ENCODE measurements around the gene LRRC3. TPM values are rescaled to one million over a fixed set of nuclear protein-coding genes. Genes with fewer than 3 reads are reported as not detected.
"Not testable (repeated sequence)": the region's sequence is repeated elsewhere in the genome, so short reads cannot be mapped to it uniquely, and the experiment has no call there.

LRRC3 gene
- total RNA-seq, 4 donors from 2014 or later: 2.9 to 5.8 (median 3.2) TPM

DNA sequence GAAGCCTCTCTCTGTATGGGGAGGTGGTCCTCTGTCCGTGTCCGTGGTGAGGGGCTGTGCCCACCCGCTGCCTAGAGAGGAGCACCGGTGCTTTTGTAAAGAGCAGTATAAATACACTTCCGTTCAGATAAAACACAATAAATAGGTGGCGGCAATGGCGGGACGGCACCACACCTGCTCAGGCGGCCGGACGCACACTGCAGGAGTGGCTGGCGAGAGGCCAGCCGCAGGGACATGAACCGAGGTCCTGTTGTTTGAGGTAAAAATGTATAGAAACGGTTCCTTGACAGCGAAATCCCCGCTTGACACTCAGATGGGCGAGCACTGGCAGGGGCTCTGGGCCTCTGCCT is 43.9 kb downstream of the LRRC3 start:
- DNase-seq (ENCODE audit: low spot score in 2 of 2): no peak
- TF ChIP-seq, protein P1, sequence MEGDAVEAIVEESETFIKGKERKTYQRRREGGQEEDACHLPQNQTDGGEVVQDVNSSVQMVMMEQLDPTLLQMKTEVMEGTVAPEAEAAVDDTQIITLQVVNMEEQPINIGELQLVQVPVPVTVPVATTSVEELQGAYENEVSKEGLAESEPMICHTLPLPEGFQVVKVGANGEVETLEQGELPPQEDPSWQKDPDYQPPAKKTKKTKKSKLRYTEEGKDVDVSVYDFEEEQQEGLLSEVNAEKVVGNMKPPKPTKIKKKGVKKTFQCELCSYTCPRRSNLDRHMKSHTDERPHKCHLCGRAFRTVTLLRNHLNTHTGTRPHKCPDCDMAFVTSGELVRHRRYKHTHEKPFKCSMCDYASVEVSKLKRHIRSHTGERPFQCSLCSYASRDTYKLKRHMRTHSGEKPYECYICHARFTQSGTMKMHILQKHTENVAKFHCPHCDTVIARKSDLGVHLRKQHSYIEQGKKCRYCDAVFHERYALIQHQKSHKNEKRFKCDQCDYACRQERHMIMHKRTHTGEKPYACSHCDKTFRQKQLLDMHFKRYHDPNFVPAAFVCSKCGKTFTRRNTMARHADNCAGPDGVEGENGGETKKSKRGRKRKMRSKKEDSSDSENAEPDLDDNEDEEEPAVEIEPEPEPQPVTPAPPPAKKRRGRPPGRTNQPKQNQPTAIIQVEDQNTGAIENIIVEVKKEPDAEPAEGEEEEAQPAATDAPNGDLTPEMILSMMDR (IDR thresholded peaks at IDR 0.05): no peak
- TF ChIP-seq POLR2A (IDR thresholded peaks at IDR 0.05): no peak

DNA sequence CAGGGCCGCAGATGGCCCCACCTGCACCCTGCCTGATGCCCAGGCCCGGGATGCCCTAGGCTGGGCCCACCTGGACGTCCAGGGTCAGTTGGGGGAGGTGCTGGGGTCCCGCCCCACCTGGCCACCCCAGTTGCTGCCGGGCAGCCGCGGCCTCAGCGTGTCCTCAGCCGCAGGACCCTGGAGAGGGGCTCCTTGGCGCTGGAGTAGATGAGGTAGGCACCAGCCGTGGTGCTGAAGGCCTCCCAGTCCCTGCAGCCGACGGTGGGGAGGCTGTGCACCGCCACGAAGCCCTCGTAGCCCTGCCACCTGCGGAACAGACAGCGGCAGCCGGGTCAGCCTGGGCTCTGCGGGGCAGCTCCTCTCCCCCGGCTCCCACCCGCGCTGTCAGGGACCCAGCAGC is 44.3 kb downstream of the LRRC3 start:
- intact Hi-C loops (cut with DNase I; ENCODE audit: low total_unique reads): no loop called here
- H3K4me3 ChIP-seq (ENCODE audit: low read depth, poor library complexity, severe bottlenecking): no peak overlapping the region
- TF ChIP-seq, protein P1 (IDR thresholded peaks at IDR 0.05): no peak
- TF ChIP-seq POLR2A (IDR thresholded peaks at IDR 0.05): no peak
- DNase-seq (ENCODE audit: low spot score in 2 of 2): no peak
- WGBS, 2 donors: 69 to 93% methylated on average over 4 to 10 of the region's 23 CpGs

More for the DNA sequence above, 43.9 kb downstream of the LRRC3 start:
- intact Hi-C loops (cut with DNase I; ENCODE audit: low total_unique reads): no loop called here
- WGBS, 2 donors: 85 to 90% methylated on average over 18 of the region's 18 CpGs
- no peak overlapping the region for H3K4me3 ChIP-seq (ENCODE audit: low read depth, poor library complexity, severe bottlenecking)

DNA sequence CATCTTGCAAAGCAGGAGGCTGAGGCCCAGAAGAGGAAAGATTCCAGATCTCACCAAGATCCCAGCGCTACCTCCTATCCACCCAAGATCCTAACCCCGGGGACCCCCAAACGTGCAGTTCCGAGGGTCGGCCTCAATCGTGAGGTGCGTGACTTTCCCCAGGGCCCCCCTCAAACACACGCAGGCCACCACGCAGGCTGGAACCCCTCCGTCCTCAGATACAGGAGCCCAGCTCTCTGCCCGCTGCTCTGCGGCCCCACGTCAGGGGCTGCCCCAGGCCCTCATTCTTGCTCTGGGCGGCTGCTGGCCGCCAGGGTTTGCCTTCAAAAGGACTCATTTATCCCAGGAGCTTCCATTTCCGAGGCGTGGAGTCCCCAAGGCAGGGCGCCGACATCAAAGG is 44.8 kb downstream of the LRRC3 start:
- TF ChIP-seq, protein P1 (IDR thresholded peaks at IDR 0.05): no peak
- TF ChIP-seq POLR2A (IDR thresholded peaks at IDR 0.05): no peak
- intact Hi-C loops (cut with DNase I; ENCODE audit: low total_unique reads): no loop called here
- DNase-seq (ENCODE audit: low spot score in 2 of 2): no peak
- 81 to 90% methylated on average over 19 of the region's 19 CpGs for WGBS, 2 donors
- no peak overlapping the region for H3K4me3 ChIP-seq (ENCODE audit: low read depth, poor library complexity, severe bottlenecking)

DNA sequence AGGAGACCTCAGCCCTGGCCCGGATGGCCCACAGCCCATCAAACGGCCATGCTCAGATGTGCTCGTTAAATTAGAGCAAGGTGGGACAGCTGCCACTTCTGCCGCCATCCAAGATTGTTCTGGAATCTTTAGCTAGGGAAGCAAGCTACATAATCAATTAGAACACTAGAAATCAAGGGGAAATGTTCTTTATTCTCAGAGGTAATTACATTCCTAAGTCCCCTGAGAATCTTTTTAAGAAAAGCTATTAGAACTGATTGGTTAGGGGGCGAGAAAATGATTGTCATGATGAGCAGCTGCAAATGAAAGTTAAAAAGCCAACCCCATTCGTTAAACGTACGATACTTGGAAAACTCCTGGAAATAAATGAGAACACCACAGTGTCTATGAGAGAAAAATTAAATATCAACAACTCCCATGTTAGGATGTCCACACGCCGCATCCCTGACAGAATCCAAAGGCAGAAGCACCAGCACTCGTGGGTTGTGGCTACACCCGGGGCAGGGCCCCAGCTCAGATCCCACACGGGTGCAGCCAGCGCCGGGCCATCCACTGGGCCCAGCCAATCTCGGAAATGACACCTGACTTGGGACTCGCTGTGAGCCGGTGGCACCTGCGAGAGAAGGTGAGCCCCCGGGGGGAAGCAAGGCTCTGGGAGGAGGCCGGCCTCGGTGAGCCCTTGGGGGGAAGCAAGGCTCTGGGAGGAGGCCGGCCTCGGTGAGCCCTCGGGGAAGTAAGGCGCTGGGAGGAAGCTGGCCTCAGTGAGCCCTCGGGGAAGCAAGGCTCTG is 47.1 kb downstream of the LRRC3 start:
- DNase-seq (ENCODE audit: low spot score in 2 of 2): no peak
- TF ChIP-seq, protein P1 (IDR thresholded peaks at IDR 0.05): no peak
- no peak for TF ChIP-seq POLR2A (IDR thresholded peaks at IDR 0.05)
- intact Hi-C loops (cut with DNase I; ENCODE audit: low total_unique reads): no loop called here
- H3K4me3 ChIP-seq (ENCODE audit: low read depth, poor library complexity, severe bottlenecking): no peak overlapping the region
- WGBS, 2 donors: 84 to 88% methylated on average over 27 of the region's 27 CpGs

DNA sequence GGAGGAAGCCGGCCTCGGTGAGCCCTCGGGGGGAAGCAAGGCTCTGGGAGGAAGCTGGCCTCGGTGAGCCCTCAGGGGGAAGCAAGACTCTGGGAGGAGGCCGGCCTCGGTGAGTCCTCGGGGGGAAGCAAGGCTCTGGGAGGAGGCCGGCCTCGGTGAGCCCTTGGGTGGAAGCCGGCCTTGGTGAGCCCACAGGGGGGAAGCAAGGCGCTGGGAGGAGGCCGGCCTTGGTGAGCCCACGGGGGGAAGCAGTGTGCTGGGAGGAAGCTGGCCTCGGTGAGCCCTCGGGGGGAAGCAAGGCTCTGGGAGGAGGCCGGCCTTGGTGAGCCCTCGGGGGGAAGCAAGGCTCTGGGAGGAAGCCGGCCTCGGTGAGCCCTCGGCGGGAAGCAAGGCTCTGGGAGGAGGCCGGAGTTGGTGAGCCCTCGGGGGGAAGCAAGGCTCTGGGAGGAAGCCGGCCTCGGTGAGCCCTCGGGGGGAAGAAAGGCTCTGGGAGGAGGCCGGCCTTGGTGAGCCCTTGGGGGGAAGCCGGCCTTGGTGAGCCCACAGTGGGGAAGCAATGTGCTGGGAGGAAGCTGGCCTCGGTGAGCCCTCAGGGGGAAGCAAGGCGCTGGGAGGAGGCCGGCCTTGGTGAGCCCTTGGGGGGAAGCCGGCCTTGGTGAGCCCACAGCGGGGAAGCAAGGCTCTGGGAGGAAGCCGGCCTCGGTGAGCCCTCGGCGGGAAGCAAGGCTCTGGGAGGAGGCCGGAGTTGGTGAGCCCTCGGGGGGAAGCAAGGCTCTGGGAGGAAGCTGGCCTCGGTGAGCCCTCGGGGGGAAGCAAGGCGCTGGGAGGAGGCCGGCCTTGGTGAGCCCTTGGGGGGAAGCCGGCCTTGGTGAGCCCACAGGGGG is 47.9 kb downstream of the LRRC3 start:
- H3K4me3 ChIP-seq (ENCODE audit: low read depth, poor library complexity, severe bottlenecking); DNase-seq (ENCODE audit: low spot score in 2 of 2); intact Hi-C loops (cut with DNase I; ENCODE audit: low total_unique reads): not testable (repeated sequence)
- 71 to 72% methylated on average over 43 to 44 of the region's 44 CpGs for WGBS, 2 donors

DNA sequence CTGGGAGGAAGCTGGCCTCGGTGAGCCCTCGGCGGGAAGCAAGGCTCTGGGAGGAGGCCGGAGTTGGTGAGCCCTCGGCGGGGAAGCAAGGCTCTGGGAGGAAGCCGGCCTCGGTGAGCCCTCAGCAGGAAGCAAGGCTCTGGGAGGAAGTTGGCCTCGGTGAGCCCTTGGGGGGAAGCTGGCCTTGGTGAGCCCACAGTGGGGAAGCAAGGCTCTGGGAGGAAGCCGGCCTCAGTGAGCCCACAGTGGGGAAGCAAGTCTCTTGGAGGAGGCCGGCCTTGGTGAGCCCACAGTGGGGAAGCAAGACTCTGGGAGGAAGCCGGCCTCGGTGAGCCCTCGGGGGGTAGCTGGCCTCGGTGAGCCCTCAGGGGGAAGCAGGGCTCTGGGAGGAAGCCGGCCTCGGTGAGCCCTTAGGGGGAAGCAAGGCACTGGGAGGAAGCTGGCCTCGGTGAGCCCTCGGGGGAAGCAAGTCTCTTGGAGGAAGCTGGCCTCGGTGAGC is 48.6 kb downstream of the LRRC3 start:
- intact Hi-C loops (cut with DNase I; ENCODE audit: low total_unique reads): no loop called here
- H3K4me3 ChIP-seq (ENCODE audit: low read depth, poor library complexity, severe bottlenecking): no peak overlapping the region
- no peak for TF ChIP-seq POLR2A (IDR thresholded peaks at IDR 0.05)
- WGBS, 2 donors: 65 to 71% methylated on average over 20 of the region's 20 CpGs
- no peak for DNase-seq (ENCODE audit: low spot score in 2 of 2)
